ENCODE results near the gene GP9.

DNA sequence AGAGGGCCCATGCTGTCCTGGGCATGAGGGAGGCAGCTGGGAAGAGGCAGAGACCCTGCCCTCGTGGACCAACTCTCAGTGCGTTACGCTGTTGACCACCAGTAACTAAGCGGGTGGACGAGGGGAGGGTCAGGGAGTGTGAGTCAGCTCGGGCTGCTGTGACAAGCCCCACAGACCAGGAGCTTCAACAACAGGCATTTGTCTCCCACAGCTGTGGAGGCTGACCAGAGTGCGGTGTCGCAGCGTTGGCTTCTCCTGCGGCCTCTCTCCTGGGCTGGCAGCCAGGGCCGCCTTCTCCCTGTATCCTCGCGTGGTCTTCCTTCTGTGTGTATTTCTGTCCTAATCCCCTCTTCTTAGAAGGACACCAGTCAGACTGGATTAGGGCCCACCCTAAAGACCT is 46.4 kb upstream of the GP9 start:
- TF ChIP-seq, protein P1, sequence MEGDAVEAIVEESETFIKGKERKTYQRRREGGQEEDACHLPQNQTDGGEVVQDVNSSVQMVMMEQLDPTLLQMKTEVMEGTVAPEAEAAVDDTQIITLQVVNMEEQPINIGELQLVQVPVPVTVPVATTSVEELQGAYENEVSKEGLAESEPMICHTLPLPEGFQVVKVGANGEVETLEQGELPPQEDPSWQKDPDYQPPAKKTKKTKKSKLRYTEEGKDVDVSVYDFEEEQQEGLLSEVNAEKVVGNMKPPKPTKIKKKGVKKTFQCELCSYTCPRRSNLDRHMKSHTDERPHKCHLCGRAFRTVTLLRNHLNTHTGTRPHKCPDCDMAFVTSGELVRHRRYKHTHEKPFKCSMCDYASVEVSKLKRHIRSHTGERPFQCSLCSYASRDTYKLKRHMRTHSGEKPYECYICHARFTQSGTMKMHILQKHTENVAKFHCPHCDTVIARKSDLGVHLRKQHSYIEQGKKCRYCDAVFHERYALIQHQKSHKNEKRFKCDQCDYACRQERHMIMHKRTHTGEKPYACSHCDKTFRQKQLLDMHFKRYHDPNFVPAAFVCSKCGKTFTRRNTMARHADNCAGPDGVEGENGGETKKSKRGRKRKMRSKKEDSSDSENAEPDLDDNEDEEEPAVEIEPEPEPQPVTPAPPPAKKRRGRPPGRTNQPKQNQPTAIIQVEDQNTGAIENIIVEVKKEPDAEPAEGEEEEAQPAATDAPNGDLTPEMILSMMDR (IDR thresholded peaks at IDR 0.05): no peak
- no peak for TF ChIP-seq POLR2A (IDR thresholded peaks at IDR 0.05)

Measured in testis (tissue), 2 donors.